A549 (cell line): ENCODE results near the gene SAMD4B. TPM values are rescaled to one million over a fixed set of nuclear protein-coding genes. Genes with fewer than 3 reads are reported as not detected.

Experiments used
- ATAC-seq, 2 experiments: fragments of 200-7000 bp in 1 of 2; fragments of >200 bp in 1 of 2; cut with Nextera tagmentation in 1 of 2; cut with Tn5 transposase in 1 of 2; 3 replicates each; pipeline versions ENCODE4 v1.8.0 to v1.9.1; 2018 to 2020; ENCODE audit warnings: mild to moderate bottlenecking in 1 of 2, moderate library complexity in 1 of 2
- CTCF ChIA-PET: fragments of 300-600 bp; sonication (Branson Sonifier 250); formaldehyde crosslinking; extraction: SDS; loops from one replicate; lab custom pipeline; 2021; ENCODE audit warnings: antibody characterized with exemption, inconsistent platforms; lab: Yijun Ruan, JAX
- POLR2A ChIA-PET: fragments of 350-600 bp; formaldehyde crosslinking; extraction: SDS; loops from one replicate; lab custom pipeline; 2021; ENCODE audit warnings: antibody characterized with exemption, inconsistent platforms; lab: Yijun Ruan, JAX
- DNase-seq, 2 experiments: peaks; one replicate each; pipeline versions ENCODE4 v3.0.0 to v3.0.0-alpha.2; 2011 to 2016; ENCODE audit warnings: low read depth in 1 of 2, low spot score in 1 of 2
- FAIRE-seq: peaks from 2 replicates; lab custom pipeline; 2011; peaks lifted over from hg19 to GRCh38; lab: Jason Lieb, UNC
- H3K27ac ChIP-seq, 2 experiments: fragments of >200 bp; sonication (Bioruptor Twin); formaldehyde crosslinking; 3 replicates each; pipeline ENCODE4 v1.5.1; 2016 to 2017
- H3K4me1 ChIP-seq: fragments of >200 bp; sonication (Bioruptor Twin); formaldehyde crosslinking; 3 replicates; pipeline ENCODE4 v1.6.1; 2016
- H3K4me2 ChIP-seq: fragments of >200 bp; sonication (Bioruptor Twin); formaldehyde crosslinking; 3 replicates; pipeline ENCODE4 v1.6.1; 2016
- H3K4me3 ChIP-seq: fragments of >200 bp; sonication (Bioruptor Twin); formaldehyde crosslinking; 3 replicates; pipeline ENCODE4 v1.5.1; 2016
- H3K9me3 ChIP-seq: fragments of >200 bp; sonication (Bioruptor Twin); formaldehyde crosslinking; 3 replicates; pipeline ENCODE4 v1.6.1; 2016
- BCL3 ChIP-seq: fragments of >200 bp; sonication (Bioruptor Twin); formaldehyde crosslinking; IDR thresholded peaks from 3 replicates; pipeline ENCODE4 v1.6.1; 2016
- BHLHE40 ChIP-seq: IDR thresholded peaks from 2 replicates; pipeline ENCODE4 v1.6.1; 2012; ENCODE audit warnings: low read depth, low read length, inconsistent platforms
- CBX8 ChIP-seq: fragments of 200-600 bp; sonication (generic); IDR thresholded peaks from 2 replicates; pipeline ENCODE4 v1.6.1; 2016
- E2F6 ChIP-seq: IDR thresholded peaks from 2 replicates; pipeline ENCODE4 v1.6.1; 2012; ENCODE audit warnings: low read depth, borderline replicate concordance
- ELK1 ChIP-seq: fragments of 150-350 bp; IDR thresholded peaks from 2 replicates; pipeline ENCODE4 v1.6.1; 2014; ENCODE audit warnings: low read depth, mild to moderate bottlenecking, low read length
- ESRRA ChIP-seq: fragments of 150-350 bp; IDR thresholded peaks from 2 replicates; pipeline ENCODE4 v1.6.1; 2014; ENCODE audit warnings: mild to moderate bottlenecking, low read length, borderline replicate concordance
- FOSB ChIP-seq: fragments of 250-450 bp; sonication (Bioruptor Pico); IDR thresholded peaks from 2 replicates; pipeline ENCODE4 v1.5.0; 2020; ENCODE audit warnings: mild to moderate bottlenecking, moderate library complexity
- FOSL2 ChIP-seq, 2 experiments: fragments of 450-650 bp in 1 of 2; fragments of >200 bp in 1 of 2; sonication (Bioruptor Twin) in 1 of 2; formaldehyde crosslinking; IDR thresholded peaks; 2 replicates each; pipeline versions ENCODE4 v1.5.0 to v1.6.1; 2016 to 2020; ENCODE audit warnings: mild to moderate bottlenecking in 1 of 2, moderate library complexity in 1 of 2
- GATA3 ChIP-seq: IDR thresholded peaks from 2 replicates; pipeline ENCODE4 v1.6.1; 2012; ENCODE audit warnings: borderline replicate concordance
- HOXA7 ChIP-seq: fragments of 250-450 bp; sonication (Bioruptor Pico); IDR thresholded peaks from 2 replicates; pipeline ENCODE4 v1.5.0; 2020; ENCODE audit warnings: mild to moderate bottlenecking, moderate library complexity
- KDM1A ChIP-seq: fragments of 200-600 bp; sonication (generic); IDR thresholded peaks from 2 replicates; pipeline ENCODE4 v1.6.1; 2016; ENCODE audit warnings: low read depth, mild to moderate bottlenecking
- KDM5A ChIP-seq: fragments of 200-600 bp; sonication (generic); IDR thresholded peaks from 2 replicates; pipeline ENCODE4 v1.6.1; 2016; ENCODE audit warnings: antibody characterized with exemption, mild to moderate bottlenecking
- MAFK ChIP-seq: fragments of 450-650 bp; IDR thresholded peaks from 2 replicates; pipeline ENCODE4 v1.6.1; 2014; ENCODE audit not compliant: partially characterized antibody
- MAZ ChIP-seq: fragments of 150-350 bp; IDR thresholded peaks from 2 replicates; pipeline ENCODE4 v1.6.1; 2014; ENCODE audit warnings: antibody characterized with exemption, low read depth, low read length, borderline replicate concordance
- NR3C1 ChIP-seq: fragments of >200 bp; sonication (Bioruptor Twin); formaldehyde crosslinking; IDR thresholded peaks from 3 replicates; pipeline ENCODE4 v1.6.1; 2017
- POLR2AphosphoS2 ChIP-seq: conservative IDR thresholded peaks from 2 replicates; pipeline ENCODE4 v1.6.1; 2012; ENCODE audit warnings: low read length, improper control_type of control experiment, inconsistent platforms
- RCOR1 ChIP-seq: fragments of 150-350 bp; IDR thresholded peaks from 2 replicates; pipeline ENCODE4 v1.6.1; 2014; ENCODE audit warnings: antibody characterized with exemption, low read length, low read depth
- RFX5 ChIP-seq: fragments of 450-650 bp; IDR thresholded peaks from 2 replicates; pipeline ENCODE4 v1.7.1; 2014; ENCODE audit warnings: antibody characterized with exemption, mild to moderate bottlenecking, moderate library complexity
- SREBF2 ChIP-seq: fragments of 450-650 bp; IDR thresholded peaks from 2 replicates; pipeline ENCODE4 v1.6.1; 2014; ENCODE audit warnings: mild to moderate bottlenecking, moderate library complexity
- USF2 ChIP-seq: fragments of 450-650 bp; IDR thresholded peaks from 2 replicates; pipeline ENCODE4 v1.6.1; 2014; ENCODE audit warnings: antibody characterized with exemption
- ZNF302 ChIP-seq: fragments of 250-450 bp; sonication (Bioruptor Pico); IDR thresholded peaks from 2 replicates; pipeline ENCODE4 v1.9.0; 2021; ENCODE audit warnings: inconsistent platforms, mild to moderate bottlenecking, moderate library complexity
- ZSCAN20 ChIP-seq: fragments of 250-450 bp; sonication (Bioruptor Pico); IDR thresholded peaks from 2 replicates; pipeline ENCODE4 v1.8.0; 2022; ENCODE audit warnings: mild to moderate bottlenecking, moderate library complexity
- WGBS: methylation state at CpG from one replicate; pipeline ENCODE4 v1.1.6; 2017; ENCODE audit errors: missing lambda C conversion rate; 5-methylcytosine and 5-hydroxymethylcytosine counted together
- polyA plus RNA-seq, 4 experiments: library from polyadenylated mRNA; depleted of rRNA in 3 of 4; stranded (reverse); fragments of >200 nt; fragmentation: RNase III in 1 of 4; extraction: RNeasy Plus Mini Kit Qiagen cat#74134 plus additional on column Dnase treatment in 1 of 4; gene quantifications; 2 replicates in 3 of 4; 3 replicates in 1 of 4; pipeline ENCODE4 v1.2.3, GENCODE V29; 2011 to 2017

SAMD4B gene
- polyA plus RNA-seq, 2 of the 4 experiments (the other 2 are of a cell fraction), result 82.1 to 118 TPM

GRCh38 chr19:39324242-39324842 lies 17.9 kb upstream of the SAMD4B start:
- CTCF ChIA-PET, result interaction anchor here (1.0 to 6.5 kb wide), 7 partner anchors 10 to 846 kb away, joined by 3 to 86 read pairs (median 11); partner anchors contain the start of gene SAMD4B
- whole genome bisulfite sequencing, result 47% methylated on average over 5 of the region's 5 CpGs
- TF ChIP-seq GATA3, result no peak
- TF ChIP-seq MAFK, result peak; percentile 76
- no peak for TF ChIP-seq CBX8
- no peak for TF ChIP-seq NR3C1
- Histone ChIP-seq H3K27ac (no peak overlapping the region), H3K4me3 (no peak overlapping the region), H3K9me3 (no peaks in the 10 kb centered on the region), H3K4me1 (peaks cover 11% of the 10 kb centered on the region), H3K4me2 (no peak overlapping the region)
- ATAC-seq, result no peak
- no peak for DNase-seq
- no peak for FAIRE-seq
- POLR2A ChIA-PET, result no interaction called here

GRCh38 chr19:39325778-39326665 lies 16.2 kb upstream of the SAMD4B start:
- POLR2A ChIA-PET, result no interaction called here
- WGBS, result 64% methylated on average over 16 of the region's 16 CpGs
- TF ChIP-seq RCOR1 (no peak), BHLHE40 (no peak), NR3C1 (no peak), ZNF302 (CRISPR knock-in tag) (no peak), KDM5A (no peak), BCL3 (no peak), ELK1 (no peak), SREBF2 (no peak), FOSL2 (IDR thresholded peaks at IDR 0.05) (no peak), FOSL2 (CRISPR knock-in tag; IDR thresholded peaks at IDR 0.05) (no peak), HOXA7 (CRISPR knock-in tag) (no peak), KDM1A (no peak), E2F6 (no peak), RFX5 (no peak), MAZ (no peak), ZSCAN20 (CRISPR knock-in tag) (no peak), USF2 (no peak), CBX8 (no peak), FOSB (CRISPR knock-in tag) (no peak), POLR2AphosphoS2 (no peak), ESRRA (no peak)
- TF ChIP-seq, all 56 proteins: peak for 0
- H3K27ac ChIP-seq, result no peak overlapping the region
- no peak overlapping the region for H3K4me3 ChIP-seq
- H3K9me3 ChIP-seq, result no peaks in the 10 kb centered on the region
- peak; percentile 47 to 77 for ATAC-seq
- peak; percentile 85 to 87 for DNase-seq
- H3K4me2 ChIP-seq, result no peak overlapping the region
- peaks cover 4% of the 10 kb centered on the region; the same call in 1 of the 3 replicates for H3K4me1 ChIP-seq
- CTCF ChIA-PET, result interaction anchor here (0.5 to 12.2 kb wide), 28 partner anchors 12 to 923 kb away, joined by 3 to 133 read pairs (median 10); partner anchors contain the start of genes FAM98C, FBXO17, GMFG and NCCRP1
- peak; percentile 49 for FAIRE-seq
